ENCODE results near the gene SCYL2.
"Not testable (repeated sequence)": the region's sequence is repeated elsewhere in the genome, so short reads cannot be mapped to it uniquely, and the experiment has no call there.

SCYL2 gene, protein sequence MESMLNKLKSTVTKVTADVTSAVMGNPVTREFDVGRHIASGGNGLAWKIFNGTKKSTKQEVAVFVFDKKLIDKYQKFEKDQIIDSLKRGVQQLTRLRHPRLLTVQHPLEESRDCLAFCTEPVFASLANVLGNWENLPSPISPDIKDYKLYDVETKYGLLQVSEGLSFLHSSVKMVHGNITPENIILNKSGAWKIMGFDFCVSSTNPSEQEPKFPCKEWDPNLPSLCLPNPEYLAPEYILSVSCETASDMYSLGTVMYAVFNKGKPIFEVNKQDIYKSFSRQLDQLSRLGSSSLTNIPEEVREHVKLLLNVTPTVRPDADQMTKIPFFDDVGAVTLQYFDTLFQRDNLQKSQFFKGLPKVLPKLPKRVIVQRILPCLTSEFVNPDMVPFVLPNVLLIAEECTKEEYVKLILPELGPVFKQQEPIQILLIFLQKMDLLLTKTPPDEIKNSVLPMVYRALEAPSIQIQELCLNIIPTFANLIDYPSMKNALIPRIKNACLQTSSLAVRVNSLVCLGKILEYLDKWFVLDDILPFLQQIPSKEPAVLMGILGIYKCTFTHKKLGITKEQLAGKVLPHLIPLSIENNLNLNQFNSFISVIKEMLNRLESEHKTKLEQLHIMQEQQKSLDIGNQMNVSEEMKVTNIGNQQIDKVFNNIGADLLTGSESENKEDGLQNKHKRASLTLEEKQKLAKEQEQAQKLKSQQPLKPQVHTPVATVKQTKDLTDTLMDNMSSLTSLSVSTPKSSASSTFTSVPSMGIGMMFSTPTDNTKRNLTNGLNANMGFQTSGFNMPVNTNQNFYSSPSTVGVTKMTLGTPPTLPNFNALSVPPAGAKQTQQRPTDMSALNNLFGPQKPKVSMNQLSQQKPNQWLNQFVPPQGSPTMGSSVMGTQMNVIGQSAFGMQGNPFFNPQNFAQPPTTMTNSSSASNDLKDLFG

GRCh38 chr12:100266835-100267602, at the start of gene SCYL2, which contains the start of gene DEPDC4:
TSS of gene SCYL2 (plus strand) at chr12:100267177. CDS start at chr12:100282971, 15,794 bp downstream.
TSS of gene DEPDC4 (minus strand) at chr12:100267079. CDS start at chr12:100267076, 3 bp downstream.
- peak; percentile 76 for DNase-seq

DNA sequence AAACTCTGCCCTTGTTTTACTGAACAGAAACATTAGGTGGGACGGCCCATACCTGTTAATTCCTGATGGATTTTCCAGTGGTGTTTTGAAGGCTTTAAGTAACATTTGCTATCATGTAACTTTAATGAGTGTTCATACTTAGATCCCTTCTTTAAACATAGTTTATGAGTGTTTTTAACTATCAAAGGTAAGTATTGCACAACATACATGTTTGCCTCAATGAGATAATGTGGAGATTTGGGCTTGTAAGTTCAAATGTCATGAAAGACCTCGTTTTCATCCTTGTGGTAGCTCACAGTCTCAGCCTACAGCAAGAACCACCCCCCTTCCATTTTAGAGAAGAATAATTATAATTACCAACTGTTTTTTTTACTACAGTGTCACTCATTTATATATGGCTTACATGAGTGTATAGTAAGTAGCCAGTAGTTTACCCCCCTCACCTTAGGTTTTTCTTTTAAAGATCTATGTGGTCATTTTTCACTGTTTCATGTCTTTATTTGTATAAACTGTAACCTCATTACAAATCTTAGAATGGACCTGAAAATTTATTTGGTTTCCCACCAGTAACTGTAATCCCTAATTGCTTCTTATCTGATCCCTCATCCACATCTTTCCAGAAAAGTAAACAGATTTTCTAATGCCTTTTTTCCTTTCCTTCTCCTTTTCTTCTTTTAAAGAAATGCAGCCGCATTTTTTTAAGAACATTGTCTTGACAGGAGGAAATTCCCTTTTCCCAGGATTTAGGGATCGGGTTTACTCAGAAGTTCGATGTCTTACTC, 47.5 kb upstream of the SCYL2 start:
- no peak for DNase-seq

- no peak for DNase-seq
Measured at GRCh38 chr12:100221523-100221922, 45.5 kb upstream of the SCYL2 start.

DNA sequence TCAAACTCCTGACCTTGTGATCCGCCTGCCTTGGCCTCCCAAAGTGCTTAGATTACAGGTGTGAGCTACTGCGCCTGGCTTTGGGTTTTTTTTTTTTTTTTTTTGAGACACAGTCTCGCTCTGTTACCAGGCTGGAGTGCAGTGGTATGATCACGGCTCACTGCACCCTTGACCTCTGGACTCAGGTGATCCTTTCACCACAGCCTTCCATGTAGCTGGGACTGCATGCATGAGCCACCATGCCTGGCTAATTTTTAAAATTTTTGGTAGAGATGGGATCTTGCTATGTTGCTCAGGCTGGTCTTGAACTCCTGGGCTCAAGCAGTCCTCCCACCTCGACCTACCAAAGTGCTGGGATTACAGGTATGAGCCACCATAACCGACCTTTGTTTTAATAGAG, 44.8 kb upstream of the SCYL2 start:
- not testable (repeated sequence) for DNase-seq

GRCh38 chr12:100225491-100225890, 41.5 kb upstream of the SCYL2 start:
- DNase-seq, result no peak

- no peak for DNase-seq
Measured at GRCh38 chr12:100229036-100229635, 37.8 kb upstream of the SCYL2 start.

- no peak for DNase-seq
Measured at GRCh38 chr12:100229876-100230275, 37.1 kb upstream of the SCYL2 start.

GRCh38 chr12:100231873-100232272, 35.1 kb upstream of the SCYL2 start:
- not testable (repeated sequence) for DNase-seq

DNA sequence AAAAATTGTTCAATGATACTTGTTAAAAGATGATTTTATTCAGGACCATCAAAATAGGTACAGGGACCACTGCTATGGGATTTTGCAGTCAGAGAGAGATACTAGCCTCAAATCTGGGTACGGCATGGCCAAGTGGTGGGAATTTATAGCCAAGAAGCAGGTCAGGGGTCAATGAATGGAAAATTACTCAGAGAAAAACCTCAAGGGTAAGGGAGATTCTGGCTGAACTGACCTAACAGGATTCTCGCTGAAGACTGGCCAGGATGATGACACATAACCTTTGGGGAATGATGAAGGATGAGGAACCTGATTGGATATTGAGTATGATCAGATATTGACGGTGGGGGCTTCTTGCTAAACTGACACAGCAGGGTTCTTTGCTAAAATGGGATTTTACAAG, 32.8 kb upstream of the SCYL2 start:
- DNase-seq, result no peak

- no peak for DNase-seq
Measured at GRCh38 chr12:100234591-100235304, 32.2 kb upstream of the SCYL2 start.

- DNase-seq, result no peak
Measured at GRCh38 chr12:100238801-100239200, 28.2 kb upstream of the SCYL2 start.

GRCh38 chr12:100239589-100239988, 27.4 kb upstream of the SCYL2 start:
- DNase-seq, result no peak

GRCh38 chr12:100243137-100243536, 23.8 kb upstream of the SCYL2 start:
- DNase-seq, result no peak

GRCh38 chr12:100247765-100248164, 19.2 kb upstream of the SCYL2 start:
- DNase-seq, result no peak

GRCh38 chr12:100248886-100249285, 18.1 kb upstream of the SCYL2 start:
- no peak for DNase-seq

- no peak for DNase-seq
Measured at GRCh38 chr12:100249941-100250340, 17.0 kb upstream of the SCYL2 start.

DNA sequence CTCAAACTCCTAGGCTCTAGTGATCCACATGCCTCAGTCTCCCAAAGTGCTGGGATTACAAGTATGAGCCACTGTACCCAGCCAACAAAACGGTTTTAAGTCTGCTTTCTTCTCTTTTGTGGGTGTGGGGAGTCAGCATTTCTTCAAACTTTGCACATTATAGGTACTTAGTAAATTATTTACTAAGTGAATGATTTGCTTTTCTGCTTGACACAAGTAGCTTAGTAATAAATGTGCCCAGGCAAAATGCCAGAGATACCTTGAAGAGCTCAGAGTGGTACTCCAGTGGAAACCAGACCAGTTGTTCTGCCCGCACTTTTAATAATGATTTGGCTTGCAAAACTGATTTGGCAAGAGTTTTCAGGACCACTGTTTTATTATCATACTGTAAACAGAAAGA, 15.1 kb upstream of the SCYL2 start:
- no peak for DNase-seq

- no peak for DNase-seq
Measured at GRCh38 chr12:100253437-100253836, 13.5 kb upstream of the SCYL2 start.

- DNase-seq, result no peak
Measured at GRCh38 chr12:100254876-100255275, 12.1 kb upstream of the SCYL2 start.

GRCh38 chr12:100258127-100258526, 8.8 kb upstream of the SCYL2 start:
- DNase-seq, result no peak

DNA sequence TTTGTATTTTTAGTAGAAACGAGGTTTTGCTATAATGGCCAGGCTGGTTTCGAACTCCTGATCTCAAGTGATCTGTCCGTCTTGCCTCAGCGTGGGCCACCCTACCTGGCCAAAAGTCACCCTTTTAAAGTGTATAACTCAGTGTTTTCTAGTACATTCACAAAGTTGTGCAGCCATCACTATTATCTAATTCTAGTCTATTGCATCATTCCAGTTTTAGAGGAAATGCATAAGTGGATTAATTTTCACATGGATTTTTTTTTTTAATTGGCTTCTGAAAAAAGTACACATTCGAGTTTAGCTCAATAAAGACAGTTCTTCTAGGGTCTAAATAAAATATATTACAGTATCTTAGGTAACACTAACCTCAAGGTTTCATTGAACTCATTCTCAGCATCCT, 3.8 kb upstream of the SCYL2 start:
- no peak for DNase-seq
